ENCODE data around the gene ALDH9A1.
A peak's percentile ranks its signal among the peaks of the same experiment; 100 is the strongest.
"Not testable (repeated sequence)": the region's sequence is repeated elsewhere in the genome, so short reads cannot be mapped to it uniquely, and the experiment has no call there.

Gene ALDH9A1

GRCh38 chr1:165674599-165674998, 23.8 kb downstream of the ALDH9A1 start:
- H3K4me3 ChIP-seq (replicated peaks in 1 of 2; ENCODE audit: low read depth in 2 of 2, low read length in 2 of 2): no peak overlapping the region
- DNase-seq (ENCODE audit: low read depth in 2 of 2): peak; percentile 31 to 35
- TF ChIP-seq, protein P1, sequence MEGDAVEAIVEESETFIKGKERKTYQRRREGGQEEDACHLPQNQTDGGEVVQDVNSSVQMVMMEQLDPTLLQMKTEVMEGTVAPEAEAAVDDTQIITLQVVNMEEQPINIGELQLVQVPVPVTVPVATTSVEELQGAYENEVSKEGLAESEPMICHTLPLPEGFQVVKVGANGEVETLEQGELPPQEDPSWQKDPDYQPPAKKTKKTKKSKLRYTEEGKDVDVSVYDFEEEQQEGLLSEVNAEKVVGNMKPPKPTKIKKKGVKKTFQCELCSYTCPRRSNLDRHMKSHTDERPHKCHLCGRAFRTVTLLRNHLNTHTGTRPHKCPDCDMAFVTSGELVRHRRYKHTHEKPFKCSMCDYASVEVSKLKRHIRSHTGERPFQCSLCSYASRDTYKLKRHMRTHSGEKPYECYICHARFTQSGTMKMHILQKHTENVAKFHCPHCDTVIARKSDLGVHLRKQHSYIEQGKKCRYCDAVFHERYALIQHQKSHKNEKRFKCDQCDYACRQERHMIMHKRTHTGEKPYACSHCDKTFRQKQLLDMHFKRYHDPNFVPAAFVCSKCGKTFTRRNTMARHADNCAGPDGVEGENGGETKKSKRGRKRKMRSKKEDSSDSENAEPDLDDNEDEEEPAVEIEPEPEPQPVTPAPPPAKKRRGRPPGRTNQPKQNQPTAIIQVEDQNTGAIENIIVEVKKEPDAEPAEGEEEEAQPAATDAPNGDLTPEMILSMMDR (IDR thresholded peaks at IDR 0.05; ENCODE audit: low read depth, low read length): no peak

GRCh38 chr1:165671526-165671925, 26.8 kb downstream of the ALDH9A1 start:
- peak; percentile 66 to 77 for DNase-seq (ENCODE audit: low read depth in 2 of 2)
- TF ChIP-seq, protein P1 (IDR thresholded peaks at IDR 0.05; ENCODE audit: low read depth, low read length): no peak
- H3K4me3 ChIP-seq (replicated peaks in 1 of 2; ENCODE audit: low read depth in 2 of 2, low read length in 2 of 2): no peak overlapping the region

DNA sequence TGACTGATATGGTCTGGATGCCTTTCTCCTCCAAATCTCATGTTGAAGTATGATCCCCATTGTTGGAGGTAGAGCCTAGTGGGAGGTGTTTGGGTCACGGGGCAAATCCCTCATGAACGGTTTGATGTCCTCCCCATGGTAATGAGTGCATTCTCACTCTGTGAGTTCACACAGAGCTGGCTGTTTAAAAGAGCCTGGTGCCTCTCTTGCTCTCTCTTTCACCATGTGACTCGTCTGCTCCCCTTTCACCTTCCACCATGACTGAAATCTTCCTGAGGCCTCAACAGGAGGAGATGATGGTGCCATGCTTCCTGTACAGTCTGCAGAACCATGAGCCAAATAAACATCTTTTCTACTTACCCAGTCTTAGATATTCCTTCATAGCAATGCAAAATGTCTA, 30.2 kb downstream of the ALDH9A1 start:
- no peak for DNase-seq (ENCODE audit: low read depth in 2 of 2)
- H3K4me3 ChIP-seq (replicated peaks in 1 of 2; ENCODE audit: low read depth in 2 of 2, low read length in 2 of 2): no peak overlapping the region
- TF ChIP-seq, protein P1 (IDR thresholded peaks at IDR 0.05; ENCODE audit: low read depth, low read length): no peak

DNA sequence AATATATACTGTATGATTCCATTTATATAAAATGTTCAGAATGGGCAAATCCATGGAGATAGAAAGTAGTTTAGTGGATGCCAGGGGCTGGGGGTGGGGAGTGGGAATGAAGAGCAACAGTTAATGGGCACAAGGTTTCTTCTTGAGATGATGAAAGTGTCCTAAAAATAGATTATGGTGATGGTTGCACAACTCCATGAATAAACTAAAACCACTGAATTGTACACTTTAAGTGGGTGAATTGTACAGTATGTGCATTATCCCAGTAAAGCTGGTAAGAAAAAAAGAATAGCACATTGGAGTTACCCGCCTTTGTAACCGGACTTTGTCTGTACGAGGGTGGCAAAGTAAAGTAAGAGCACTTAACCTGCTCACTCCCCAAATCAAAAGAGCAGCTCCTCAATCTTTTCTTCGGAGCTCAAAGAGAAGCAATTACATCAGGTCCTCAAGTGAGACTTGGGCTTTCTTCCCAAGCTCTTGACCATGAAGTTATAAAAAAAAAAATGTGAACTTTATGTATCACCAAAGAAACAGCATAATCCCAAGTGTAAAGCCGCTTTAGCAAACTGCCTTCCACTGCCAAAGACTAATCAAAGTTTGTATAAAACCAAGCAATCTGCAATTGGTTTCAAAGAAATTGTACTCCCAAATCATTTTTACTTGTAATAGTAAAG, 32.1 kb downstream of the ALDH9A1 start:
- no peak overlapping the region for H3K4me3 ChIP-seq (replicated peaks in 1 of 2; ENCODE audit: low read depth in 2 of 2, low read length in 2 of 2)
- peak; percentile 54 to 57 for DNase-seq (ENCODE audit: low read depth in 2 of 2)
- TF ChIP-seq, protein P1 (IDR thresholded peaks at IDR 0.05; ENCODE audit: low read depth, low read length): no peak

GRCh38 chr1:165662186-165662585, 36.2 kb downstream of the ALDH9A1 start:
- no peak for DNase-seq (ENCODE audit: low read depth in 2 of 2)
- TF ChIP-seq, protein P1 (IDR thresholded peaks at IDR 0.05; ENCODE audit: low read depth, low read length): no peak
- no peak overlapping the region for H3K4me3 ChIP-seq (replicated peaks in 1 of 2; ENCODE audit: low read depth in 2 of 2, low read length in 2 of 2)

GRCh38 chr1:165661703-165662102, 36.7 kb downstream of the ALDH9A1 start:
- no peak overlapping the region for H3K4me3 ChIP-seq (replicated peaks in 1 of 2; ENCODE audit: low read depth in 2 of 2, low read length in 2 of 2)
- no peak for DNase-seq (ENCODE audit: low read depth in 2 of 2)
- TF ChIP-seq, protein P1 (IDR thresholded peaks at IDR 0.05; ENCODE audit: low read depth, low read length): no peak

- TF ChIP-seq, protein P1 (IDR thresholded peaks at IDR 0.05; ENCODE audit: low read depth, low read length): no peak
- no peak overlapping the region for H3K4me3 ChIP-seq (replicated peaks in 1 of 2; ENCODE audit: low read depth in 2 of 2, low read length in 2 of 2)
- no peak for DNase-seq (ENCODE audit: low read depth in 2 of 2)
Observed at GRCh38 chr1:165659581-165659895, 38.8 kb downstream of the ALDH9A1 start.

- not testable (repeated sequence) for DNase-seq (ENCODE audit: low read depth in 2 of 2); H3K4me3 ChIP-seq (replicated peaks in 1 of 2; ENCODE audit: low read depth in 2 of 2, low read length in 2 of 2)
Observed at GRCh38 chr1:165658766-165659580, 39.4 kb downstream of the ALDH9A1 start.

Data from cardiac fibroblast (primary cell).